Heart left ventricle (tissue), 13 donors: ENCODE results near the gene FOXJ3.

Experiments
- CTCF ChIP-seq, 12 donors: fragments of 200-600 bp; sonication (generic) in 4 of 12; IDR thresholded peaks; one replicate each; pipeline versions ENCODE4 v1.5.0 to v1.8.0; 2018 to 2022; ENCODE audit warnings: antibody characterized with exemption in 12 of 12, mild to moderate bottlenecking in 5 of 12
- POLR2A ChIP-seq, 2 donors: fragments of 450-650 bp; IDR thresholded peaks; one replicate each; pipeline ENCODE4 v1.6.1; 2017; ENCODE audit warnings: antibody characterized with exemption in 2 of 2, mild to moderate bottlenecking in 2 of 2, moderate library complexity in 2 of 2
- donor health status: ischemic (EF 13 %, LVEDD 7.1; RV severe dilation, severe dysfunction).
- donor health status: DM: no; HTN: yes; CAD: no.
- donor health status: DM: no; HTN: no; CAD: no.
- donor health status: ischemic (EF 25% LVEDD 6.9; RV normal size, moderate dysfunction).
- donor health status: ischemic (EF 25% LVEDD 5.7; RV mildly dilated, moderate dysfunction).
- donor health status: ischemic (EF 35%, LVEDD 5.7; RV mildly dilated, moderate dysfunction).
- donor health status: nonischemic (EF 11% LVEDD 7.7; RV severe dilation, severe dysfunction).
- donor health status: DM: yes; HTN: yes; CAD: no.
- donor health status: PGD.
- donor health status: ischemic (EF 29% LVEDD 5.4; RV normal size, mild dysfunction).
- donor health status: nonischemic (EF 23%, LVEDD 6.1; RV moderate dilation, normal function).

- TF ChIP-seq POLR2A (IDR thresholded peaks at IDR 0.05) (no peak), CTCF (IDR thresholded peaks at IDR 0.05) (no peak)
Observed at GRCh38 chr1:42324398-42325013, 10.5 kb downstream of the FOXJ3 start.
